SJCRH30 (cell line): ENCODE results near the gene APEX1. TPM values are rescaled to one million over a fixed set of nuclear protein-coding genes. Genes with fewer than 3 reads are reported as not detected.
A peak's percentile ranks its signal among the peaks of the same experiment; 100 is the strongest.
"Not testable (repeated sequence)": the region's sequence is repeated elsewhere in the genome, so short reads cannot be mapped to it uniquely, and the experiment has no call there.

Source experiments
- DNase-seq, 2 experiments: peaks; one replicate each; pipeline ENCODE4 v3.0.0-alpha.2; 2015 to 2020
- H3K27ac ChIP-seq: fragments of 250-450 bp; sonication (Bioruptor Pico); 2 replicates; pipeline ENCODE4 v1.5.1; 2020; ENCODE audit warnings: mild to moderate bottlenecking, moderate library complexity
- H3K27me3 ChIP-seq: fragments of 250-450 bp; sonication (Bioruptor Pico); 2 replicates; pipeline ENCODE4 v1.5.1; 2020; ENCODE audit warnings: mild to moderate bottlenecking, moderate library complexity
- H3K36me3 ChIP-seq: fragments of 250-450 bp; sonication (Bioruptor Pico); 2 replicates; pipeline ENCODE4 v1.5.1; 2020; ENCODE audit warnings: mild to moderate bottlenecking, moderate library complexity
- H3K4me1 ChIP-seq: fragments of 250-450 bp; sonication (Bioruptor Pico); 2 replicates; pipeline ENCODE4 v1.5.1; 2020; ENCODE audit warnings: mild to moderate bottlenecking, moderate library complexity
- H3K4me3 ChIP-seq: fragments of 250-450 bp; sonication (Bioruptor Pico); 2 replicates; pipeline ENCODE4 v1.5.1; 2020; ENCODE audit warnings: mild to moderate bottlenecking, moderate library complexity
- H3K9me3 ChIP-seq: fragments of 250-450 bp; sonication (Bioruptor Pico); replicated peaks from 2 replicates; pipeline ENCODE4 v1.5.1; 2020; ENCODE audit warnings: mild to moderate bottlenecking, moderate library complexity
- total RNA-seq: library from RNA; depleted of rRNA; stranded (reverse); fragments of >200 nt; shearing (Covaris generic); gene quantifications from 2 replicates; pipeline ENCODE4 v1.2.3, GENCODE V29; 2014

Gene APEX1
- total RNA-seq, 1 experiment from 2014 or later, result 235 TPM

DNA sequence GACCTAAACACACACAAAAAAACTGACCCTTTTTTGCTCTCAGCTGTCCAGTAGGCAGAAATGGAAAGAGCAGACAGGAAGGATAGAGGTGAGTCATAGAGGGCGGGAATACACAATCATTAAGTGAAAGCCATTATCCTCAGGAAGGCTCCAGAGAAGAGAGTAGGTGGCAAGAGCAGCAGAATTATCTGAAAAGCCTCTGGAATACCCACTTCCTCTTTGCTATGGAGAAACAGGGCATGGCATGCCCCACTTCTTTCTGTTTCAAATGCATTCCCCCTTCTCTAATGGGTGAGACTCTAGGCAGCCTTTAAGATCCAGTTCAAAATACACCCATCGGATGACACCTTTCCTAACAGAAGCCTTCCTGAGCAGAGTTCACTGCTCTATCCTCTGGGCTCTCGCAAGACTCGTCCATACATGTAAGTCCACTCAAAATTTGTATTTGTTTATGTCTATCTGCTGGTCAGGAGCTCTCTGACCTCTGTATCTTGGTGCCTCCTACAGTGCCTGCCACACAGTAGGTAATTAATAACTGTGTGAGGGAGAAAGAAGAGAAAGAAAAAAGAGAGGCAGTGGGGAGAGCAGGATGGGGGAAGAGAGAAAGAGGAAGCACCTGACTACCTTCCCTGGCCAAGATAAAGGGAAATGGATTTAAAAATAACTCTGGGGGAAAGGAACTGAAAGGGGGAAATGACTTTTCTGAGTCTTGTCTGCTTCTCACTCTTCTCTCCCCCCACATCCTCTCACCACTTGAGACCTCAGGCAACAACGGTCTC lies 27.6 kb upstream of the APEX1 start:
- Histone ChIP-seq H3K4me1 (peaks cover 2% of the 10 kb centered on the region; the same call in 1 of the 2 replicates), H3K36me3 (no peaks in the 10 kb centered on the region), H3K4me3 (no peak overlapping the region), H3K27ac (no peak overlapping the region), H3K9me3 (no peaks in the 10 kb centered on the region), H3K27me3 (no peaks in the 10 kb centered on the region)
- peak in 1 of 2 experiments; percentile 21 for DNase-seq

DNA sequence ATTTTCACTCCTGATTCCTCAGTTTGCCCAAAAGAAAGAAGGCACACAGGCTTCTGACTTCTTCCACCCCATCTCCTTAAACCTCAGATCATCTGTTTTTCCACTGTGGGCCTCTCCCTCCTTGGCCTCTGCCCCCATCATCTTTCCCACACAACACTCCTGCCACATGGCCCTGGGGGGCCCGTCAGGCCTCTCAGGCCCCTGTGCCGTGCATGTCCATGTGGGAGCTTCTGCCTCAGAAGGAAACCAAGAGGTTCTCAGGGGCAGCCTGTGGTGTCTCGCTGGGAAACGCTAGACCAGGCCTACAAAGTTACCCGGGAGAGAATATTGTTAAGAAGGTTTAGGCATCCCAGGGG lies 27.0 kb upstream of the APEX1 start:
- Histone ChIP-seq H3K27ac (no peak overlapping the region), H3K9me3 (no peaks in the 10 kb centered on the region), H3K36me3 (no peaks in the 10 kb centered on the region), H3K4me3 (no peak overlapping the region), H3K4me1 (peaks cover 2% of the 10 kb centered on the region; the same call in 1 of the 2 replicates), H3K27me3 (no peaks in the 10 kb centered on the region)
- no peak for DNase-seq

- no peaks in the 10 kb centered on the region for H3K9me3 ChIP-seq
- no peak overlapping the region for H3K4me3 ChIP-seq
- no peaks in the 10 kb centered on the region for H3K27me3 ChIP-seq
- H3K27ac ChIP-seq, result no peak overlapping the region
- H3K4me1 ChIP-seq, result peaks cover 2% of the 10 kb centered on the region; the same call in 1 of the 2 replicates
- DNase-seq, result no peak
- H3K36me3 ChIP-seq, result no peaks in the 10 kb centered on the region
These were observed 26.2 kb upstream of the APEX1 start for GRCh38 chr14:20428802-20429201.

GRCh38 chr14:20429801-20430669 lies 25.0 kb upstream of the APEX1 start:
- no peak for DNase-seq
- peaks cover 2% of the 10 kb centered on the region; the same call in 1 of the 2 replicates for H3K4me1 ChIP-seq
- no peak overlapping the region for H3K27ac ChIP-seq
- no peaks in the 10 kb centered on the region for H3K27me3 ChIP-seq
- no peak overlapping the region for H3K4me3 ChIP-seq
- H3K36me3 ChIP-seq, result no peaks in the 10 kb centered on the region
- no peaks in the 10 kb centered on the region for H3K9me3 ChIP-seq

- Histone ChIP-seq H3K27ac (no peak overlapping the region), H3K4me1 (no peaks in the 10 kb centered on the region), H3K27me3 (no peaks in the 10 kb centered on the region), H3K4me3 (no peak overlapping the region), H3K36me3 (no peaks in the 10 kb centered on the region), H3K9me3 (no peaks in the 10 kb centered on the region)
- no peak for DNase-seq
These were observed 20.1 kb upstream of the APEX1 start for GRCh38 chr14:20434701-20435581.

DNA sequence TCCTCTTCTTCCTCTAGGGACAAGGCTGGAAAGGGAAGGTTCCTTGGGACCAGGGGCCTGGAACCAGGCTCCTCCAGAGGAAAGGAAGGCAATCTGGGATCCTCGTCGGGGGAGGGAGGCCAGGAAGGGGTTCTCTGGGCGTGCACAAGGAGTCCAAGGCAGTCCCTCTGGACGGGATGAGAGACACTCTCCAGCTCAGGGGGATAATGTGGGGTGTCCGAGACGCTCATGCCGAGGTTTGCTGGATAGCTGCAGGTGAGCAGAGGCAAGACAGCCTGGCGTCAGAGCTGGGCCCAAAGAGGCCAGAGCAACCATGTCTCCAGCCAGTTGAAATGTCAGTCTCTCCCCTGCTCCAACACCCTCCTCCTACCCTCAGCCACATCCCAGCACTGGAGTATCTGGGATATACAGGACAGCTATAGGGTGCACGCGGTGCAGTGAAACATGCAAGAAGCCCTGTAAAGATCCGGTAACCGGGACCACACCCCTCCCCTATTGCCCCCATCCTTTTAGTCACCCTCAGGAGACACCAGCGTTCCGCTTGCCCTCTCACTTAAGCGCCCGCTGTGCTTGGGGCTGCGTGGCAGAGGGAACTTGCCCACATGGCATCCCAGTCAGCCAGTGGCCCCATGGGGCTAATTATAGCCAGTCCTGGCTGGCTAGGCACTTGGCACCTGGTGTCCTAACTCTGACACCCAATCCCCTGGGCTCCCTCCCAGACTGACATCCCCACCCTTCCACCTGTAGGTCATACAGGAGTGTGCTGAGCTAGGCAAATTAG lies 19.3 kb upstream of the APEX1 start, which contains the start of gene KLHL33:
Gene KLHL33 (minus strand): TSS at position 585 of the 781 bp plus-strand sequence. CDS start 355 bp downstream, at position 230.
- DNase-seq, result no peak
- H3K27ac ChIP-seq, result no peak within 1 kb of the TSS
- H3K36me3 ChIP-seq, result no peaks in the 10 kb centered on the region
- no peaks in the 10 kb centered on the region for H3K9me3 ChIP-seq
- H3K4me1 ChIP-seq, result no peaks in the 10 kb centered on the region
- H3K27me3 ChIP-seq, result no peaks in the 10 kb centered on the region
- no peak within 1 kb of the TSS for H3K4me3 ChIP-seq

GRCh38 chr14:20436363-20436755 lies 18.7 kb upstream of the APEX1 start:
- Histone ChIP-seq H3K27ac (no peak overlapping the region), H3K27me3 (no peaks in the 10 kb centered on the region), H3K4me3 (no peak overlapping the region), H3K9me3 (no peaks in the 10 kb centered on the region), H3K4me1 (no peaks in the 10 kb centered on the region), H3K36me3 (no peaks in the 10 kb centered on the region)
- DNase-seq, result no peak

DNA sequence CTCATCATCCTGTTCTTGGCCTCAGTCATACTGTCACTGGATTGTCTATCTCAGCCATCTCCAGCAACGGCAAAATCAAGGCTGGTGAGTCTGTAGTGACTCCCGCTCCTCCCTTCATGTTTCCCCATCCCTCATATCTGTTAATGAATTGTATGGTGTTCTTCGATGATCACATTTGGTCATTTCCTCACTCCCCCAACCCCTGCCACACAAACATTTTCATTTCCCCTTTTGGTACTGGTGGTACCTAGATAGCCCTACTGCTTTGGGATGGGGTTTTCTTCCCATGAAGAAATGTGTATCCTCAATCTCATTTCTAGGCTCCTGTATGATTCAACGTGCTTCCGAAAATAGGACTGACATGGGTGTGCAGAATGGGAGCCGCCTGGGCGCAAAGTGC lies 16.4 kb upstream of the APEX1 start:
- no peaks in the 10 kb centered on the region for H3K4me1 ChIP-seq
- no peak overlapping the region for H3K27ac ChIP-seq
- no peak overlapping the region for H3K4me3 ChIP-seq
- no peaks in the 10 kb centered on the region for H3K36me3 ChIP-seq
- H3K27me3 ChIP-seq, result no peaks in the 10 kb centered on the region
- no peaks in the 10 kb centered on the region for H3K9me3 ChIP-seq
- no peak for DNase-seq

DNA sequence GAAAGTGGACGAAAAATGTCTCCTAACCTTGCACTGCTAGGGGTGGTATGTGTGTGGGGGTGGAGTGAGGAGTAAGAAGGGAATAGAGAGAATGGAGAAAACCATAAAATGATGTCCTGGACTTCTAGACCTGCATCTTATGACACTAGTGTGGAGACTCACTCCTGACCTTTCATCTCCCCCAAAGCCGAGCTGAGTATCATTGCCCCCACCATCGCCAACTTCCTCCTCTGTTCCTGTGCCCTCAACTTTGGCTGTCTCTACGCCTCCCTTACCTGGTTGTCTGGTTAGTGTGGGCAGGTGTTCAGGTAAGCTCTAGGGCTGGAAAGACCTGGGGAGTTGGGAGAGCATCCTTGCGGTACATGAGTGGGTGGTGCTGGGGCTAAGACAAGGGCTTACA lies 14.6 kb upstream of the APEX1 start:
- DNase-seq, result no peak
- Histone ChIP-seq H3K4me3 (no peak overlapping the region), H3K4me1 (no peaks in the 10 kb centered on the region), H3K9me3 (no peaks in the 10 kb centered on the region), H3K27ac (no peak overlapping the region), H3K27me3 (no peaks in the 10 kb centered on the region), H3K36me3 (no peaks in the 10 kb centered on the region)

GRCh38 chr14:20440882-20441281 lies 14.1 kb upstream of the APEX1 start:
- H3K27ac ChIP-seq, result no peak overlapping the region
- no peak for DNase-seq
- no peaks in the 10 kb centered on the region for H3K4me1 ChIP-seq
- no peak overlapping the region for H3K4me3 ChIP-seq
- H3K27me3 ChIP-seq, result no peaks in the 10 kb centered on the region
- no peaks in the 10 kb centered on the region for H3K9me3 ChIP-seq
- H3K36me3 ChIP-seq, result no peaks in the 10 kb centered on the region

- H3K4me1 ChIP-seq, result no peaks in the 10 kb centered on the region
- H3K4me3 ChIP-seq, result no peak overlapping the region
- H3K27me3 ChIP-seq, result no peaks in the 10 kb centered on the region
- no peaks in the 10 kb centered on the region for H3K9me3 ChIP-seq
- no peak for DNase-seq
- peaks cover 2% of the 10 kb centered on the region for H3K36me3 ChIP-seq
- H3K27ac ChIP-seq, result no peak overlapping the region
These were observed 13.6 kb upstream of the APEX1 start for GRCh38 chr14:20441461-20441860.

- H3K4me1 ChIP-seq, H3K4me3 ChIP-seq, DNase-seq, H3K9me3 ChIP-seq, H3K27ac ChIP-seq, H3K27me3 ChIP-seq: not testable (repeated sequence)
- peaks cover 12% of the 10 kb centered on the region for H3K36me3 ChIP-seq
These were observed 11.4 kb upstream of the APEX1 start for GRCh38 chr14:20443650-20444049.

DNA sequence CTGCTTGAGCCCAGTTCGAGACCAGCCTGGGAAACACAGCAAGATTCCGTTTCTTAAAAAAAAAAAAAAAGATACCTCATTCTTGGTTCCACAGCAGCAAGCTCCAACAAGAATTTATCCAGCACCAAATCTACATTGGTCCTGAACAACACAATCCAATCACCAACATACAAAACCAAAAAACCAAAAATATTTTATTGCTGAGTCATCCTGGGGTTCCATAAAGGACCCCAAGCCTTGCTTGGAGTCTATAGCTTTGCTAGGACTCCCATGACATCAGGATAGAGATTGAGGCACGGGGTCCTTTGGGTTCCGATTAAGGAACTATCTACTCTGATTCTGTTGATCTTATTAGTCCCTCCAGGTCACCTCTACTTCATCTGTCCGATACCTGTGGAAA lies 8.1 kb upstream of the APEX1 start:
- Histone ChIP-seq H3K4me3 (no peak overlapping the region), H3K36me3 (peaks cover 22% of the 10 kb centered on the region), H3K27ac (no peak overlapping the region), H3K27me3 (no peaks in the 10 kb centered on the region), H3K9me3 (no peaks in the 10 kb centered on the region), H3K4me1 (no peaks in the 10 kb centered on the region)
- DNase-seq, result no peak

DNA sequence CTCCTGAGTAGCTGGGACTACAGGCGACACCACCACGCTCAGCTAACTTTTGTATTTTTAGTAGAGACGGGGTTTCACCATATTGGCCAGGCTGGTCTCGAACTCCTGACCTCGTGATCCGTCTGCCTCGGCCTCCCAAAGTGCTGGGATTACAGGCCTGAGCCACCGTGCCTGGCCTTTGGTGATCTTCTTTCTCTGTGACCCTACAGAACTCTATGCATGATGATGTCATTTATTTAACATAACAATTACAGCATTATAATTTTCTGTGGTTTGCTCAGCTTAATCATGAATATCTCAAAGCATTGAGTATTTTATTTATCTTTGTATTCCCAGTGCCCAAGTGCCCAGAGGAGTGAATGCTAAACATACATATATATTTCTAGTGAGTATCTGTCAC lies 2.2 kb upstream of the APEX1 start:
- DNase-seq, H3K4me3 ChIP-seq, H3K9me3 ChIP-seq, H3K4me1 ChIP-seq, H3K27ac ChIP-seq, H3K27me3 ChIP-seq: not testable (repeated sequence)
- peaks cover 25% of the 10 kb centered on the region for H3K36me3 ChIP-seq
